ENCODE measurements around the gene PARD3. TPM values are rescaled to one million over a fixed set of nuclear protein-coding genes. Genes with fewer than 3 reads are reported as not detected.

Gene PARD3
- total RNA-seq, 2 donors from 2014 or later = 36.1 to 48.5 TPM

- no peaks in the 10 kb centered on the region for H3K4me1 ChIP-seq
- intact Hi-C loops (cut with DNase I) = no loop called here
- no peak for TF ChIP-seq POLR2A (IDR thresholded peaks at IDR 0.05)
- TF ChIP-seq CTCF (IDR thresholded peaks at IDR 0.05) = no peak
- no peak overlapping the region for H3K27ac ChIP-seq
- no peak overlapping the region for H3K4me3 ChIP-seq
- ATAC-seq (peak; percentile 63), DNase-seq (no peak)
- H3K9me3 ChIP-seq = no peaks in the 10 kb centered on the region
- 75 to 78% methylated on average over 7 of the region's 7 CpGs for WGBS, 2 donors
- H3K36me3 ChIP-seq (replicated peaks in 1 of 2; ENCODE audit: insufficient read depth in 1 of 2, low read depth in 2 of 2) = no peaks in the 10 kb centered on the region
- H3K27me3 ChIP-seq = no peaks in the 10 kb centered on the region
Measured at GRCh38 chr10:34473174-34474008, 341.7 kb downstream of the PARD3 start.

- no peaks in the 10 kb centered on the region for H3K4me1 ChIP-seq
- no peak for DNase-seq
- no peaks in the 10 kb centered on the region for H3K27me3 ChIP-seq
- WGBS, 2 donors = 89 to 91% methylated on average over 5 of the region's 5 CpGs
- no peak for ATAC-seq
- H3K4me3 ChIP-seq = no peak overlapping the region
- H3K36me3 ChIP-seq (replicated peaks in 1 of 2; ENCODE audit: insufficient read depth in 1 of 2, low read depth in 2 of 2) = no peaks in the 10 kb centered on the region
- intact Hi-C loops (cut with DNase I) = no loop called here
- no peaks in the 10 kb centered on the region for H3K9me3 ChIP-seq
- H3K27ac ChIP-seq = no peak overlapping the region
- TF ChIP-seq CTCF (IDR thresholded peaks at IDR 0.05) (no peak), POLR2A (IDR thresholded peaks at IDR 0.05) (no peak)
Measured at GRCh38 chr10:34470307-34470706, 344.8 kb downstream of the PARD3 start.

GRCh38 chr10:34469446-34469845 is 345.6 kb downstream of the PARD3 start:
- WGBS, 2 donors = 85 to 90% methylated on average over 2 of the region's 2 CpGs
- no peak overlapping the region for H3K27ac ChIP-seq
- intact Hi-C loops (cut with DNase I) = no loop called here
- DNase-seq = no peak
- H3K36me3 ChIP-seq (replicated peaks in 1 of 2; ENCODE audit: insufficient read depth in 1 of 2, low read depth in 2 of 2) = no peaks in the 10 kb centered on the region
- no peak overlapping the region for H3K4me3 ChIP-seq
- TF ChIP-seq POLR2A (IDR thresholded peaks at IDR 0.05) (no peak), CTCF (IDR thresholded peaks at IDR 0.05) (no peak)
- no peak for ATAC-seq
- H3K27me3 ChIP-seq = no peaks in the 10 kb centered on the region
- no peaks in the 10 kb centered on the region for H3K9me3 ChIP-seq
- no peaks in the 10 kb centered on the region for H3K4me1 ChIP-seq

GRCh38 chr10:34467902-34468301 is 347.2 kb downstream of the PARD3 start:
- no peaks in the 10 kb centered on the region for H3K9me3 ChIP-seq
- no peaks in the 10 kb centered on the region for H3K36me3 ChIP-seq (replicated peaks in 1 of 2; ENCODE audit: insufficient read depth in 1 of 2, low read depth in 2 of 2)
- TF ChIP-seq CTCF (IDR thresholded peaks at IDR 0.05) (no peak), POLR2A (IDR thresholded peaks at IDR 0.05) (no peak)
- no peak overlapping the region for H3K4me3 ChIP-seq
- no peak overlapping the region for H3K27ac ChIP-seq
- no peaks in the 10 kb centered on the region for H3K27me3 ChIP-seq
- DNase-seq (no peak), ATAC-seq (no peak)
- WGBS, 2 donors = 92% methylated on average over 2 of the region's 2 CpGs
- intact Hi-C loops (cut with DNase I) = no loop called here
- H3K4me1 ChIP-seq = no peaks in the 10 kb centered on the region

- no peak for TF ChIP-seq CTCF (IDR thresholded peaks at IDR 0.05)
- TF ChIP-seq POLR2A (IDR thresholded peaks at IDR 0.05) = no peak
- intact Hi-C loops (cut with DNase I) = no loop called here
- no peak for ATAC-seq
- Histone ChIP-seq H3K36me3 (replicated peaks in 1 of 2; ENCODE audit: insufficient read depth in 1 of 2, low read depth in 2 of 2) (no peaks in the 10 kb centered on the region), H3K9me3 (no peaks in the 10 kb centered on the region), H3K4me3 (no peak overlapping the region), H3K27ac (no peak overlapping the region), H3K4me1 (no peaks in the 10 kb centered on the region), H3K27me3 (no peaks in the 10 kb centered on the region)
- 92 to 95% methylated on average over 3 of the region's 3 CpGs for WGBS, 2 donors
- no peak for DNase-seq
Measured at GRCh38 chr10:34467364-34467763, 347.7 kb downstream of the PARD3 start.
